ENCODE measurements around the gene SLC22A7.
"Not testable (repeated sequence)": the region's sequence is repeated elsewhere in the genome, so short reads cannot be mapped to it uniquely, and the experiment has no call there.

SLC22A7 gene

DNA sequence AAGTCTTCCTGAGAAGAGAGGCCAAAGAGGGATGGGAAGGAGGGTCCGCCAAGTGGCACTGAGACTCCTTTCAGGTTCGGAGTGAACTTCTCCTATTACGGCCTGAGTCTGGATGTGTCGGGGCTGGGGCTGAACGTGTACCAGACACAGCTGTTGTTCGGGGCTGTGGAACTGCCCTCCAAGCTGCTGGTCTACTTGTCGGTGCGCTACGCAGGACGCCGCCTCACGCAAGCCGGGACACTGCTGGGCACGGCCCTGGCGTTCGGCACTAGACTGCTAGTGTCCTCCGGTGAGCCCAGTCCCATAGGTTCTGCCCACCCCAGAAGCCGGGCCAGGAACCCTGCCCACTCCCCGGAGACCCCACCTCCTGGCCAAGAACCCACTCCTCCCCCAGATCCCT, 4.1 kb downstream of the SLC22A7 start:
- DNase-seq (ENCODE audit: low read depth, low spot score): no peak

- not testable (repeated sequence) for DNase-seq (ENCODE audit: low read depth, low spot score)
Observed at GRCh38 chr6:43303006-43303405, 4.9 kb downstream of the SLC22A7 start.

GRCh38 chr6:43303751-43304331, 5.8 kb downstream of the SLC22A7 start:
- no peak for DNase-seq (ENCODE audit: low read depth, low spot score)

DNA sequence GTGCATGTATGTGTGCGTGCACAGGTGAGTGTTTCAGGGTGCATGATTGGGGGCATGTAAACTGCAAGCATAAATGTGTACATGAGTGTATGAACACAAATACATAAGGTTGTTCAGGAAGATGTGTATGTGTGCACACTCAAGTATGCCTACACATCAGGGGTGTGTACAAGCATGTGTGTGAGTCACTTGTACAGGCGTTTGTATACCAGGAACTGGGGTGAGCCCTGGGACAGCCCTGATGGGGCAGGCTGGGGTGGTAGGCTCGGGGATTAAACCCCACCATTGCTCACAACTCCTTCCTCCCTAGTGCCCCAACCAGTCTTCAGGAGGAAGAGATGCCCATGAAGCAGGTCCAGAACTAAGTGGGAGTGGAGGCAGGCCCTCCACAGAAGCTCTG, 6.3 kb downstream of the SLC22A7 start:
- no peak for DNase-seq (ENCODE audit: low read depth, low spot score)

- DNase-seq (ENCODE audit: low read depth, low spot score): no peak
Observed at GRCh38 chr6:43304882-43305281, 6.8 kb downstream of the SLC22A7 start.

DNA sequence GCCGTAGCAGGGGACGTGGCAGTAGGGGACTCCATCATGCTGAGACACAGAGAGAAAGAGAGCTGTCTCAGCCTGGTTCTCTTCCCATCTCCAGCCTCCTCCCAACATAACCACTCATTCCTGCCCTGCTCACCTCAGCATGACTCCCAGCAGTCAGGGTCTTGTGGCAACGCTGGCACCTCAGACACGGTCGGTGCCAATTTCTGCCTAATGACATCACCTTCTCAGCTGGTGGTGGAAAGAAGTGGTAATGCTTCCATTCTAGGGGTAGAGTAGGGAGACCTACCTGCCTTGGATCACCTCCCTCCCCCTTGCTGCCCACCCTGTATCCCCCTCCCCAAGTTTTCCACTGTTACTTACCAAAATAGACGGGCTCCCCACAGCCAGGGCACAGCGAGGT, 8.0 kb downstream of the SLC22A7 start:
- peak; percentile 28 for DNase-seq (ENCODE audit: low read depth, low spot score)

- DNase-seq (ENCODE audit: low read depth, low spot score): no peak
Observed at GRCh38 chr6:43307451-43308100, 9.5 kb downstream of the SLC22A7 start.

DNA sequence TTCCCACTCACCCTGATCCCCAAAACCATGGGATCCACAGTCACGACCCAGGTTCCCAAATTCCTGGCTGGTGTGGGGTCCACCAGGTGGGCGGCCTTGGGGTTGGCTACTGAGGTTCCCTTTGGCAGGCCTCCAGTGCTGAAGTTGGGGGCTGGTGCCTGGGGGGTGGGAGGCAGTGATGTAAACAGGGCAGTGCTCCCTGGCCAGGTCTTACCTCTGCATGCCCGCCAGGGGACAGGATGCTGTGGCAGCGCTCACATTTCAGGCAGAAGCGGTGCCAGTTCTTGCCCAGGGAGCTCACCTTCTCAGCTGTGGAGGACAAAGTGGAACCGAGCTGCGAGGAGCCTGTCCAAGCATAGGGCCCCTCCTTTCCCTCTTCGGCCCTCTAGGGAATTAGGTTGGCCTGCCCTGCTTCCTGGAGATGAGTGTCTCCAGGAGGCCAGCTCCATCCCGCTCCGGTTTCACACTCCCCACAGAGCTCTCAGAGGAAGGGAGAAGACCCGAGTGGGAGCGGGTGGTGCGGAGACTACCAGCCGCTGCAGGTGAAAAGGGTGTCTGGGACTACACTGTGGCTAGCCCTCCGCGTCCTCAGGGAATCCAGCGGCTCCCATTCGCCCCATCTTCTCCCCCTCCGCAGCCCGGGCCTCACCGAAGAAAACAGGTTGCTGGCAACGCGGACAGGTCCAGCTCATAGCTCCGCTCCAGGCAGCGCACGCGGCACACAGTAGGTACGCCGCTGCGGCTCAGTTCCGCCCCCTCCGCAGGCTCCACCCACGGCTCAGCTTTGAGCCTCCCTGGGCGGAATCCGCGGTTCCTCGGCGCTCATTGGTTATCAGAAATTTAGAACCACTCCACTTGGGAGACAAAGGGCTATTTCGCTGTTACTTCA, 10.3 kb downstream of the SLC22A7 start, which contains the start of gene CRIP3:
Gene CRIP3 (minus strand): TSS at position 726 of the 889 bp plus-strand sequence. CDS start 34 bp downstream, at position 692.
- peak; percentile 27 for DNase-seq (ENCODE audit: low read depth, low spot score)

DNA sequence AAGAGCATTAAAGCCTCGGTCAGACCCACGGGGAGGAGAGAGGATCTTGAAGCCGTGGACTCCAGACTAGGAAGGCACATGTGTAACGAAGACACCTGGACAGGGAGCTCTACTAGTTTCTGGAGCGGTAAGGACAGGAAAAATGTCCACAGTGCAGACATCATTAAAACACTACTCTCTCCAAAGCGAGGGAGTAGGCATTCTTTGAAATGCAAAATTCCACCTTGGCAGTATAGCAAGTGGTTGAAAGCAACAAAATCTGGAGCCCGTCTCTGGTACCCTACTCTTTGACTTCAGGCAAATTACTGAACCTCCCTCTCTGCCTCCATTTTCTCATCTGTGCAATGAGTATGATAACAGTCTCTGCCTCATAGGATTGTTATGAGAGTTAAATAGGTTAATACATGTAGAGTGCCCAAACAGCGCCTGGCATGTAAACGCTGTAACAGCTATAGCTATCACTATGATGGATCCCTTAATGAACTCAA, 11.0 kb downstream of the SLC22A7 start:
- no peak for DNase-seq (ENCODE audit: low read depth, low spot score)

DNA sequence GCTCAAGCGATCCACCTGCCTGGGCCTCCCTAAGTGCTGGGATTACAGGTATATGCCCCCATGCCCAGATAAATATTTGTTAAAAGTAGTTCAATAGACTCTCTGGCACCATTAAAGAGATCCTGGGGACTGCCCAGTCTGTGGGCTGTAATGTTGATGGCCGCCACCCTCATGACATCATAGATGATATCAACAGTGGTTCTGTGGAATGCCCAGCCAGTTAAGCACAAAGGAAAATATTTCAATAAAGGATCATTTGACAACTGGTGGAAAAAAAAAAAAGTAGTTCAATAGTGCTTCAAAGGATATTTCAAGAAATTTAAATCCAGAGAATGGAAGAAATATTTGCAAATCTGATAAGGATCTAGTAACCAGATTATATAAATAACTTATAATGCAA, 12.1 kb downstream of the SLC22A7 start:
- peak; percentile 16 for DNase-seq (ENCODE audit: low read depth, low spot score)

GRCh38 chr6:43310624-43311023, 12.6 kb downstream of the SLC22A7 start:
- no peak for DNase-seq (ENCODE audit: low read depth, low spot score)

- no peak for DNase-seq (ENCODE audit: low read depth, low spot score)
Observed at GRCh38 chr6:43311666-43312065, 13.6 kb downstream of the SLC22A7 start.

DNA sequence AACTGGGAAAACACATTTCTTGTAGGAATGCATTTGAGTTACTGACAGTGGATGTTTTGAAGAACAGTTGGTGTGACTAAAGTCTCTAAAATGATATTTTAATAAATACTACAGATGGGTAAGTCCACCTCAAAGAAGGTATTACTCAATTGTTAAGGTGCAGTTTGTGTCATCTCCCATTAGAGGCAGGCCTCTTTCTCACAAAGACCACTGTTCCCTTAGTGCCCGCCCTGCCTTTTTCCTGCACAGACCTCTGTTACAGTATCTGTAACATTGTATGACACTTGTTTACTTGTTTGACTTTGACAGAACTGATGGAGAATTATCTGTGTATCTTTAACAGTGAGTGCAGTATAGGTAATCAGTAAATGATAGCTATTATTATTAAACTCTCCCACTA, 15.8 kb downstream of the SLC22A7 start:
- DNase-seq (ENCODE audit: low read depth, low spot score): no peak

- DNase-seq (ENCODE audit: low read depth, low spot score): no peak
Observed at GRCh38 chr6:43318011-43318410, 20.0 kb downstream of the SLC22A7 start.

GRCh38 chr6:43325876-43326275, 27.8 kb downstream of the SLC22A7 start:
- no peak for DNase-seq (ENCODE audit: low read depth, low spot score)

DNA sequence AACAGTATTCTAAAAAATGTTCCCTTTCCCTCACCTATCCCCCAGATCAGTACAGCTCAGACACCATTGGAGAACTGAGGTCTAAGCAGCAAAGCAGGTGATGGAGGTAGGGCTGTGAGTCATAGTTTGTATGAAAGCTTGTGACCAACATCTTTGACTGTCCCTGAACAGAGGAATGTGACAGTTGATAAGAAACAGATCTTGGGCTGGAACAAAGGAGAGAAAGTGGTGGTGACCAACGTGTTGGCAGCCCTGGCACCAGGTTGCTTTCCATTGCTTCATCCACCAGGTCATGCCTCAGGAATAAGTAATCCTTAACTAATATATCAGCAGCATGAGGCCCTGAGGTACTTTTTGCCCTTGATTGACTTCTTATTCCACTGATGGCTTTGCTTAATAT, 30.5 kb downstream of the SLC22A7 start:
- DNase-seq (ENCODE audit: low read depth, low spot score): no peak

DNA sequence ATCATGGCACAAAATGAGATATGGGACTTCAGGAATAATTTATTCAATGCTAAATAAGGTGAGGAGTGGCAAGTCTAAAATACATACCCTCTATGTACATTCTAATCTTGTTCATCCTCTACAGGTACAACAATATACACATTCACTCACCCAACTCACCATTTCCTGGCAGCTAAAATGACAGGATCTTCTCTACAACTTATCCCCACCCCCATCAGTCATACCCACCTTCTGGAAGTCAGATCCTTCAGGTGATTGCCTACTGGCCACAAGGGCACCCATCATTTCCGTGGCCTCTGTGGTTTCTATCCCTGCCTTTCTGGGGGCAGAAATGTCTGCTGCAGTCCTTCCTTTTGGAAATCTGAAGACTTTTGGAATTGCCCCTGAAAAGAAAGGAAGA, 33.4 kb downstream of the SLC22A7 start:
- DNase-seq (ENCODE audit: low read depth, low spot score): no peak

DNA sequence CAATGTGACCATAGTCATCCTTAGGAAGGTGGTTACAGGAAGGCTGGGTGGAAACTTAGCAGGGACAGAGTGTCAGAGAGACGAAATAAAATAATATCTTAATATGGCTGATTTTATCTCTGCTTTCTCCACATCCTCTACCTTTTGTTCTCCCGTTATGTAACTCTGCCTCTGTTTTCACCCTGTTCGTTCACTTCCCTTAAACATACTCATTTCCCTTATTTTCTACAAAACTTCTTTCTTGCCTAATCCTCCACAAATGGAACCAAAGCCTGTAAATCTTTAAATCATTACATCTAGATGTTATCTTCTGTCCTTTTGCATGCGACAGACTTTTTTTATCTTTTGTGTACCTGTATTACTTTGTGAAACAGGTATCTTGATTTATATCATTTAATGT, 33.8 kb downstream of the SLC22A7 start:
- DNase-seq (ENCODE audit: low read depth, low spot score): no peak

DNA sequence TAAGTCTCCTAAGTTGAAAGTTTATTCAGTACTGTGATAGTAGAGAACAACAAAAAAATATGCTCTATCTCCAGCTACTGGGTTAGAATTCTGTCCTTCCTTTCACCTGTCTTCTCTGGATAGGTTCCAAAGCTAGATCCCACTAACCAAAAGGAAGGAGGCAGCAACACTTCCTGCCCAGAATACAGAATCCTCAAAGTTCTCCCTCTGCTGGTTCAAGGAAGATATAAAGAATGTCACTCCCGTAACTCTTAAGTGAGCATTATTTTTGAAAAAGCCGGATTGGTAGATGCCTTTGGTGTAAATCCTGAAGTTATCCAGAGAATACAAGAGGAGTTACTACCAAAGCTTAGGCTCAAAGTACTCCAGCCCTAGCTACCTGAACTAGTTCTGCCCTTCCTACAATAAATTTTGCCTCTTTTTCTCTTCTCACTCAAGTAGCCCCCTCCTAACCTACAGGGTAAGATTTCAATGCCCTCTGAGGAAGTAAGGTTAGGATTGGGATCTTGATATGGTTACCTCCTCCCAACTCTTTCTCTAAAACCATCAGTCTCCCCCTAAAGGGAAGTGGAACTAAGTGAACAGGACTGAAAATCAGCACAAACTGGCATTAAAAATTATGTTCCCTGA, 36.5 kb downstream of the SLC22A7 start:
- DNase-seq (ENCODE audit: low read depth, low spot score): peak; percentile 76

DNA sequence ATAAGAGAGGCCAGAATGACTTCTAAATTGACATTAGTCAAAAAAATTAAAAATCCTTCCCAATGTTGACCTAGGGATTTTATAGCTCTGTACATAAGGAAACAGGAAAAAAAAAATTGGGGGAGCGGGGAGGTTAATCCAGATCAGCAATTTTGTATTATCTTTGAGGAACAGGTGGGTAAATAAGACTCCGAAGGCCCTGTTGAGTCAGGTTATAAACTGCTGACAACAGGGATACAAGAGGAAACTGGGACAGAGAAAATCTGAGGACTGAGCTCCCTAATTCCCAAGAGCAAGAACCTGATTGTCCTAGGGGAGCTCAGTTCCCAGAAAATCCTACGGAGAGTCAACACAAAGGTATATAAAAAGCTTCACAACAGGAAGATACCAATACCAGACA, 37.4 kb downstream of the SLC22A7 start:
- DNase-seq (ENCODE audit: low read depth, low spot score): no peak

DNA sequence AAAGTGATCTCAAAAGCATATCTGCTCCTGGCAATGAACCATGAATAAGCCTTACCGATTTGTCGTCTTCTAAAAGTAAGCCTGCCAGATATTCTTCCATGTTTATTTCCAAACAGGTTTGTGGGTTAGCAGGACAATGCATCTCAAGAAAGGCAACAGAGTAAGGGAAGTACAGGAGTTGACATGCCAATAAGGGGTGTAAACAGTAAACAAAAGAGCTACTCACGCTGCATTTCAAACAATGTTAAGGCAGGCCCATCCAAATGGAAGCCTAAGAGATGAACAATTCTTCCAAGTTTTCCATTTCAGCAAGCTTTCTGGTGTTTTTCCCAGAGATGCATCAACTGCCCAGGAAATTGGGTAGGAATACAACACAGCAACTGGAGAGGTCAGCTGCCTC, 38.3 kb downstream of the SLC22A7 start:
- no peak for DNase-seq (ENCODE audit: low read depth, low spot score)

DNA sequence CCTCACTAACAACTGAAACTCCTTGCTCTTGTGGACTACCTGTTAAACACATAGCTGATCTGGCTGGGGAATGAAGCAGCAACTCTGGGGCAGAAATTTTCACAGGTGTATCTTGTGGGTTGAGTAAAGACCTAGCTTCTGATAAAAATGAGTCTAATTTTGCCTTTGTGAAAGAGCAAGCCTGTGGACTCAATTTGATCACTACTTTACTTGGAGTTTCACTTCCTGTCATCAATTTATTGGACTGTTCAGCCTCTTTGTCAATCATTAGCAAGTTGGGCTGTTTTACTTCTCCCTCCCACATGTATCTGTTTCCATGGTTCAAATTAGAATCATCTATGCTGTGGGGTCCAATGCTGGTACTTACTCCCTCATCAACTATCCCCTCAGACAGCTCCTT, 40.2 kb downstream of the SLC22A7 start:
- no peak for DNase-seq (ENCODE audit: low read depth, low spot score)
